HT-29 (cell line): ENCODE measurements around the gene ICA1L. TPM values are rescaled to one million over a fixed set of nuclear protein-coding genes. Genes with fewer than 3 reads are reported as not detected.

ENCODE experiments used
- DNase-seq: peaks from one replicate; pipeline ENCODE4 v3.0.0-alpha.2; 2015; ENCODE audit warnings: low spot score
- total RNA-seq: library from RNA; depleted of rRNA; stranded (reverse); fragments of >200 nt; shearing (Covaris generic); gene quantifications from 2 replicates; pipeline ENCODE4 v1.2.3, GENCODE V29; 2014; rRNA removed

ICA1L gene
- total RNA-seq, 1 experiment from 2014 or later = 0.97 TPM

GRCh38 chr2:202743613-202744012 lies 128.0 kb downstream of the ICA1L start:
- DNase-seq = no peak

GRCh38 chr2:202736826-202737225 lies 134.7 kb downstream of the ICA1L start:
- DNase-seq = no peak

- no peak for DNase-seq
Measured at GRCh38 chr2:202726070-202726469, 145.5 kb downstream of the ICA1L start.

- no peak for DNase-seq
Measured at GRCh38 chr2:202723746-202724145, 147.8 kb downstream of the ICA1L start.

Other genes starting within 250 kb of the ICA1L start
- 6.5 and 9.9 TPM in 2 replicates for gene FAM117B, start 236.8 kb downstream of the ICA1L start, total RNA-seq
- gene WDR12, start 39.9 kb upstream of the ICA1L start, total RNA-seq = 25.2 and 27.3 TPM in 2 replicates
- 0.37 and 5.2 TPM in 2 replicates for gene CARF, start 40.5 kb upstream of the ICA1L start, total RNA-seq
- gene NBEAL1, start 143.1 kb upstream of the ICA1L start, total RNA-seq = 13.1 and 14.1 TPM in 2 replicates